ENCODE measurements around the gene CSRNP3.

DNA sequence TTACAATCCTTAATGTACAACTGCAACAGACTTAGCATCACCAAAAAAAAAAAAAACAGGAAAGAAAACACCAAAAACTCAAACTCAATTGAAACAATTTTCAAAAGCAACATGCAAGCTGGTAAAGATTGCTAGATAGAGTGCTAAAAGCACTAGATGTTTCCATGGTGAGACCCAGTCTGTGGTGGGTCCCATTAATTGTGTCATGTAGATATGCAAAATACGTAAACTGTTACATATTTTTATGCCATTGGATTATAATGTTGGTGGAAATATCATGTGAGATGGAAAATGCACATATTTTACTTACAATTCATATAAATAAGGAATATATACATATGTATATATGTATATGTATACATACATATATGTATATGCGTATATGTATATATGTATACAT is 30.5 kb downstream of the CSRNP3 start:
- TF ChIP-seq, protein P1, sequence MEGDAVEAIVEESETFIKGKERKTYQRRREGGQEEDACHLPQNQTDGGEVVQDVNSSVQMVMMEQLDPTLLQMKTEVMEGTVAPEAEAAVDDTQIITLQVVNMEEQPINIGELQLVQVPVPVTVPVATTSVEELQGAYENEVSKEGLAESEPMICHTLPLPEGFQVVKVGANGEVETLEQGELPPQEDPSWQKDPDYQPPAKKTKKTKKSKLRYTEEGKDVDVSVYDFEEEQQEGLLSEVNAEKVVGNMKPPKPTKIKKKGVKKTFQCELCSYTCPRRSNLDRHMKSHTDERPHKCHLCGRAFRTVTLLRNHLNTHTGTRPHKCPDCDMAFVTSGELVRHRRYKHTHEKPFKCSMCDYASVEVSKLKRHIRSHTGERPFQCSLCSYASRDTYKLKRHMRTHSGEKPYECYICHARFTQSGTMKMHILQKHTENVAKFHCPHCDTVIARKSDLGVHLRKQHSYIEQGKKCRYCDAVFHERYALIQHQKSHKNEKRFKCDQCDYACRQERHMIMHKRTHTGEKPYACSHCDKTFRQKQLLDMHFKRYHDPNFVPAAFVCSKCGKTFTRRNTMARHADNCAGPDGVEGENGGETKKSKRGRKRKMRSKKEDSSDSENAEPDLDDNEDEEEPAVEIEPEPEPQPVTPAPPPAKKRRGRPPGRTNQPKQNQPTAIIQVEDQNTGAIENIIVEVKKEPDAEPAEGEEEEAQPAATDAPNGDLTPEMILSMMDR (IDR thresholded peaks at IDR 0.05), result no peak
- no peak for TF ChIP-seq POLR2A (IDR thresholded peaks at IDR 0.05)
